IPS DF 4.7 (cell line): Measurements from ENCODE around the gene SLC4A1.

Experiments used
- DNase-seq: peaks from one replicate; pipeline ENCODE4 v3.0.0-alpha.2; 2013; ENCODE audit warnings: low spot score; ENCODE audit errors: extremely low read depth

SLC4A1 gene

GRCh38 chr17:44267818-44268490 lies at the start of gene SLC4A1:
Gene SLC4A1 (minus strand): TSS chr17:44268135. CDS start chr17:44262866, 5,269 bp downstream.
- no peak for DNase-seq

GRCh38 chr17:44317545-44317944 lies 49.6 kb upstream of the SLC4A1 start:
- DNase-seq: no peak

GRCh38 chr17:44315760-44316731 lies 48.1 kb upstream of the SLC4A1 start:
- DNase-seq: no peak

- DNase-seq: no peak
Observed at GRCh38 chr17:44314869-44315661, 47.1 kb upstream of the SLC4A1 start.

- no peak for DNase-seq
Observed at GRCh38 chr17:44314524-44314868, 46.6 kb upstream of the SLC4A1 start.

GRCh38 chr17:44314031-44314430 lies 46.1 kb upstream of the SLC4A1 start:
- DNase-seq: no peak

- no peak for DNase-seq
Observed at GRCh38 chr17:44312396-44313104, 44.6 kb upstream of the SLC4A1 start.

GRCh38 chr17:44311562-44312181 lies 43.7 kb upstream of the SLC4A1 start:
- no peak for DNase-seq

GRCh38 chr17:44310609-44311376 lies 42.9 kb upstream of the SLC4A1 start:
- DNase-seq: no peak

- no peak for DNase-seq
Observed at GRCh38 chr17:44310188-44310587, 42.3 kb upstream of the SLC4A1 start.

- DNase-seq: no peak
Observed at GRCh38 chr17:44309472-44309871, 41.5 kb upstream of the SLC4A1 start.

- DNase-seq: no peak
Observed at GRCh38 chr17:44308865-44309264, 40.9 kb upstream of the SLC4A1 start.

GRCh38 chr17:44308320-44308818 lies 40.4 kb upstream of the SLC4A1 start, which contains the start of gene RUNDC3A:
Gene RUNDC3A (plus strand): TSS chr17:44308601. CDS start chr17:44308833, 232 bp downstream.
- no peak for DNase-seq

GRCh38 chr17:44307387-44308186 lies 39.7 kb upstream of the SLC4A1 start:
- no peak for DNase-seq

- DNase-seq: no peak
Observed at GRCh38 chr17:44304651-44305050, 36.7 kb upstream of the SLC4A1 start.

GRCh38 chr17:44297975-44298374 lies 30.0 kb upstream of the SLC4A1 start:
- DNase-seq: no peak

- no peak for DNase-seq
Observed at GRCh38 chr17:44293509-44294226, 25.7 kb upstream of the SLC4A1 start.

GRCh38 chr17:44287651-44288050 lies 19.7 kb upstream of the SLC4A1 start:
- DNase-seq: no peak
